IMR-90 (cell line): ENCODE data around the gene OR52I1. TPM values are rescaled to one million over a fixed set of nuclear protein-coding genes. Genes with fewer than 3 reads are reported as not detected.

Experiments
- ATAC-seq: fragments of 200-7000 bp; cut with Tn5 transposase; 2 replicates; pipeline ENCODE4 v1.9.1; 2020; ENCODE audit warnings: low read depth, mild to moderate bottlenecking, moderate library complexity
- BruUV-seq: library from RNA; stranded (reverse); fragments of 400-500 nt; replicated peaks from 2 replicates; lab custom pipeline; 2021; lab: Mats Ljungman, UMichigan
- CTCF ChIA-PET: fragments of 300-600 bp; formaldehyde crosslinking; extraction: SDS; loops from one replicate; lab custom pipeline; 2021; ENCODE audit warnings: antibody characterized with exemption; lab: Yijun Ruan, JAX
- POLR2A ChIA-PET: fragments of 300-600 bp; sonication (Branson Sonifier 250); formaldehyde crosslinking; loops from one replicate; lab custom pipeline; 2022; ENCODE audit warnings: antibody characterized with exemption; ENCODE audit not compliant: unreplicated experiment; lab: Charles Lee
- DNase-seq: peaks from one replicate; pipeline ENCODE4 v3.0.0; 2013
- H2AFZ ChIP-seq: replicated peaks from 2 replicates; pipeline ENCODE3; 2013; ENCODE audit warnings: low read length, mild to moderate bottlenecking; ENCODE audit not compliant: poor library complexity
- H2AK5ac ChIP-seq: 2 replicates; pipeline ENCODE4 v1.6.1; 2013; ENCODE audit warnings: low read depth, low read length, inconsistent platforms
- H2AK9ac ChIP-seq: replicated peaks from 2 replicates; pipeline ENCODE3; 2013; ENCODE audit warnings: mild to moderate bottlenecking, low read depth, low read length, moderate library complexity; ENCODE audit not compliant: poor library complexity
- H2BK120ac ChIP-seq: 2 replicates; pipeline ENCODE4 v1.6.1; 2013; ENCODE audit warnings: low read depth, low read length, inconsistent platforms
- H2BK15ac ChIP-seq: 3 replicates; pipeline ENCODE4 v1.6.1; 2013; ENCODE audit warnings: low read depth, low read length, inconsistent platforms
- H2BK20ac ChIP-seq: 2 replicates; pipeline ENCODE4 v1.6.1; 2013; ENCODE audit warnings: low read depth, mild to moderate bottlenecking, inconsistent platforms, low read length, moderate library complexity
- H2BK5ac ChIP-seq: 2 replicates; pipeline ENCODE4 v1.6.1; 2013; ENCODE audit warnings: mild to moderate bottlenecking, low read depth, low read length, inconsistent platforms; ENCODE audit not compliant: poor library complexity, severe bottlenecking
- H3K14ac ChIP-seq: replicated peaks from 2 replicates; pipeline ENCODE4 v1.6.1; 2013; ENCODE audit warnings: low read depth, low read length, inconsistent platforms
- H3K18ac ChIP-seq: 2 replicates; pipeline ENCODE4 v1.6.1; 2013; ENCODE audit warnings: low read depth, low read length, control low read depth
- H3K23ac ChIP-seq: 2 replicates; pipeline ENCODE4 v1.6.1; 2013; ENCODE audit warnings: low read depth, low read length, inconsistent platforms
- H3K27ac ChIP-seq: 2 replicates; pipeline ENCODE4 v1.5.1; 2013; ENCODE audit warnings: mild to moderate bottlenecking, control low read depth, low read length; ENCODE audit not compliant: insufficient read depth
- H3K27me3 ChIP-seq: 2 replicates; pipeline ENCODE4 v1.6.1; 2013; ENCODE audit warnings: low read length; ENCODE audit not compliant: control insufficient read depth, insufficient read depth
- H3K36me3 ChIP-seq: 2 replicates; pipeline ENCODE4 v1.6.1; 2013; ENCODE audit warnings: low read length, mixed read lengths; ENCODE audit not compliant: control insufficient read depth, insufficient read depth
- H3K4ac ChIP-seq: 2 replicates; pipeline ENCODE4 v1.6.1; 2013; ENCODE audit warnings: low read depth, low read length, inconsistent platforms
- H3K4me1 ChIP-seq: 2 replicates; pipeline ENCODE4 v1.6.1; 2013; ENCODE audit warnings: low read length, mixed read lengths; ENCODE audit not compliant: control insufficient read depth, insufficient read depth
- H3K4me2 ChIP-seq: 2 replicates; pipeline ENCODE4 v1.6.1; 2013; ENCODE audit warnings: low read depth, mild to moderate bottlenecking, control low read depth, low read length, moderate library complexity
- H3K4me3 ChIP-seq: 2 replicates; pipeline ENCODE4 v1.5.1; 2013; ENCODE audit warnings: low read depth, mild to moderate bottlenecking, control low read depth, low read length, moderate library complexity; ENCODE audit not compliant: insufficient read depth
- H3K56ac ChIP-seq: 2 replicates; pipeline ENCODE4 v1.6.1; 2013; ENCODE audit warnings: low read length, inconsistent platforms; ENCODE audit not compliant: insufficient read depth; ENCODE audit errors: extremely low read depth
- H3K79me1 ChIP-seq, 2 experiments: 2 replicates each; pipeline ENCODE4 v1.6.1; 2013; ENCODE audit warnings: low read length in 2 of 2, inconsistent platforms in 1 of 2, low read depth in 1 of 2
- H3K9ac ChIP-seq: 2 replicates; pipeline ENCODE4 v1.6.1; 2013; ENCODE audit warnings: low read depth, low read length, control low read depth
- H3K9me1 ChIP-seq: 2 replicates; pipeline ENCODE4 v1.6.1; 2013; ENCODE audit warnings: low read length, inconsistent platforms; ENCODE audit not compliant: insufficient read depth
- H3K9me3 ChIP-seq: 2 replicates; pipeline ENCODE4 v1.6.1; 2013; ENCODE audit warnings: low read length; ENCODE audit not compliant: control insufficient read depth, insufficient read depth
- H4K20me1 ChIP-seq: 2 replicates; pipeline ENCODE4 v1.6.1; 2013; ENCODE audit warnings: low read length, inconsistent platforms; ENCODE audit not compliant: insufficient read depth
- H4K5ac ChIP-seq: 2 replicates; pipeline ENCODE4 v1.6.1; 2013; ENCODE audit warnings: mild to moderate bottlenecking, low read depth, low read length, control low read depth
- H4K8ac ChIP-seq, 2 experiments: 2 replicates each; pipeline ENCODE4 v1.6.1; 2013; ENCODE audit warnings: low read depth in 2 of 2, low read length in 2 of 2, control low read depth in 1 of 2, inconsistent platforms in 1 of 2
- H4K91ac ChIP-seq: 2 replicates; pipeline ENCODE4 v1.6.1; 2013; ENCODE audit warnings: low read depth, low read length, inconsistent platforms; ENCODE audit not compliant: insufficient read depth
- CEBPB ChIP-seq: IDR thresholded peaks from 2 replicates; pipeline ENCODE4 v1.6.1; 2012; ENCODE audit warnings: low read depth, low read length, improper control_type of control experiment
- CHD1 ChIP-seq: IDR thresholded peaks from 2 replicates; pipeline ENCODE4 v1.6.1; 2012; ENCODE audit warnings: low read depth, low read length, improper control_type of control experiment
- CTCF ChIP-seq: conservative IDR thresholded peaks from 2 replicates; pipeline ENCODE4 v1.5.1; 2012; ENCODE audit warnings: mild to moderate bottlenecking, low read depth, low read length, improper control_type of control experiment
- ELK1 ChIP-seq: fragments of 150-350 bp; IDR thresholded peaks from 2 replicates; pipeline ENCODE4 v1.6.1; 2016; ENCODE audit warnings: low read depth, mild to moderate bottlenecking, low read length, moderate library complexity, borderline replicate concordance
- FOS ChIP-seq: fragments of 150-350 bp; IDR thresholded peaks from 2 replicates; pipeline ENCODE4 v1.6.1; 2016; ENCODE audit warnings: low read depth, low read length
- NFE2L2 ChIP-seq: fragments of 150-350 bp; IDR thresholded peaks from 2 replicates; pipeline ENCODE4 v1.6.1; 2016; ENCODE audit warnings: low read depth, mild to moderate bottlenecking, low read length
- POLR2A ChIP-seq: IDR thresholded peaks from 2 replicates; pipeline ENCODE4 v1.6.1; 2012; ENCODE audit warnings: mild to moderate bottlenecking, low read depth, low read length
- RCOR1 ChIP-seq: IDR thresholded peaks from 2 replicates; pipeline ENCODE4 v1.6.1; 2012; ENCODE audit warnings: mild to moderate bottlenecking, low read length, improper control_type of control experiment; ENCODE audit not compliant: insufficient replicate concordance
- SMC3 ChIP-seq: fragments of 150-350 bp; IDR thresholded peaks from 2 replicates; pipeline ENCODE4 v1.6.1; 2016; ENCODE audit warnings: low read depth, mild to moderate bottlenecking, antibody characterized with exemption, low read length, moderate library complexity
- USF2 ChIP-seq: fragments of 150-350 bp; IDR thresholded peaks from 2 replicates; pipeline ENCODE4 v1.6.1; 2017; ENCODE audit warnings: mild to moderate bottlenecking, antibody characterized with exemption, low read length, low read depth
- WGBS, 2 experiments: methylation state at CpG; one replicate each; pipeline versions ENCODE4 v1.1.5 to v1.1.7; 2013; ENCODE audit warnings: missing lambda C conversion rate in 2 of 2; ENCODE audit not compliant: insufficient read length in 1 of 2; ENCODE audit errors: extremely low coverage in 2 of 2; 5-methylcytosine and 5-hydroxymethylcytosine counted together
- dilution Hi-C: fragments of 300-500 bp; cut with HindIII; formaldehyde crosslinking; loops from one replicate; pipeline ENCODE4 v1.14.3; 2018; ENCODE audit warnings: low sequenced_read_pairs; ENCODE audit not compliant: unreplicated experiment
- in situ Hi-C: fragments of 300-500 bp; cut with MboI; formaldehyde crosslinking; loops from 3 replicates; pipeline ENCODE4 v1.14.3; 2019; ENCODE audit warnings: low sequenced_read_pairs, inconsistent platforms, mixed read lengths
- intact Hi-C: fragments of 100-400 bp; cut with micrococcal nuclease; formaldehyde crosslinking; loops from 2 replicates; pipeline ENCODE4 v1.10.0; 2022
- polyA plus RNA-seq, 3 experiments: library from polyadenylated mRNA; depleted of rRNA; stranded (reverse); fragments of >200 nt; gene quantifications; 2 replicates each; pipeline ENCODE4 v1.2.3, GENCODE V29; 2012; ENCODE audit warnings: low replicate concordance in 1 of 3
- total RNA-seq: library from RNA; depleted of rRNA; stranded (reverse); fragments of >200 nt; gene quantifications from 2 replicates; pipeline ENCODE4 v1.2.3, GENCODE V29; 2012

OR52I1 gene
- total and polyA plus RNA-seq, 2 of the 4 experiments (the other 2 are of a cell fraction): not detected

- no CpG with 5 or more reads among the region's 5 CpGs for WGBS, 2 experiments
- Histone ChIP-seq H4K91ac (no peak within 1 kb of the TSS), H3K36me3 (no peaks in the 10 kb centered on the region), H4K5ac (no peak within 1 kb of the TSS), H2BK120ac (no peak within 1 kb of the TSS), H2AK5ac (no peak within 1 kb of the TSS), H2AK9ac (no peak within 1 kb of the TSS), H4K20me1 (no peaks in the 10 kb centered on the region), H3K18ac (no peak within 1 kb of the TSS), H3K4me3 (no peak within 1 kb of the TSS), H3K79me1 (no peaks in the 10 kb centered on the region), H3K9me3 (no peaks in the 10 kb centered on the region), H2BK5ac (no peak within 1 kb of the TSS), H3K4me2 (no peak within 1 kb of the TSS), H3K27ac (no peak within 1 kb of the TSS), H3K4me1 (no peaks in the 10 kb centered on the region), H3K56ac (no peak within 1 kb of the TSS), H3K4ac (no peak within 1 kb of the TSS), H3K14ac (no peak within 1 kb of the TSS), H2AFZ (no peak within 1 kb of the TSS), H4K8ac (no peak within 1 kb of the TSS), H3K23ac (no peak within 1 kb of the TSS), H3K9me1 (no peaks in the 10 kb centered on the region), H2BK15ac (no peak within 1 kb of the TSS), H2BK20ac (no peak within 1 kb of the TSS), H3K9ac (no peak within 1 kb of the TSS), H3K27me3 (no peaks in the 10 kb centered on the region)
- ATAC-seq: no peak
- no peak for DNase-seq
- no peak for TF ChIP-seq CHD1
- no peak for TF ChIP-seq POLR2A
- no peak for TF ChIP-seq ELK1
- TF ChIP-seq RCOR1: no peak
- TF ChIP-seq CEBPB: no peak
- no peak for TF ChIP-seq NFE2L2
- no peak for TF ChIP-seq SMC3
- TF ChIP-seq FOS: no peak
- no peak for TF ChIP-seq USF2
- TF ChIP-seq CTCF: no peak
- dilution Hi-C loops: no loop called here
- POLR2A ChIA-PET: no interaction called here
- intact Hi-C loops: no loop called here
- CTCF ChIA-PET: no interaction called here
- in situ Hi-C loops: loop anchor here (5.0 kb wide), 1 partner anchor 363 kb away; no protein-coding TSS in a partner anchor
- BruUV-seq: no TSS peak
These were observed 48.9 kb upstream of the OR52I1 start, which contains the start of gene OR52M1 for GRCh38 chr11:4544891-4545290. Gene OR52M1, plus strand, starts transcription at chr11:4545191. Its CDS starts 0 bp downstream, at chr11:4545191.
